HEK293 (cell line): ENCODE data around the gene ONECUT2.
"Not testable (repeated sequence)": the region's sequence is repeated elsewhere in the genome, so short reads cannot be mapped to it uniquely, and the experiment has no call there.

Experiments
- CTCF ChIA-PET: fragments of 350-600 bp; formaldehyde crosslinking; extraction: SDS; loops from one replicate; lab custom pipeline; 2021; ENCODE audit warnings: antibody characterized with exemption; lab: Yijun Ruan, JAX
- POLR2A ChIA-PET: fragments of 300-600 bp; formaldehyde crosslinking; extraction: SDS; loops from one replicate; lab custom pipeline; 2020; ENCODE audit warnings: antibody characterized with exemption, inconsistent platforms; lab: Yijun Ruan, JAX
- H3K27ac ChIP-seq: fragments of 200-500 bp; sonication (Bioruptor generic); 2 replicates; pipeline ENCODE4 v1.5.1; 2014; ENCODE audit warnings: low read depth, low read length, control low read depth, inconsistent platforms; ENCODE audit errors: extremely low read depth
- H3K36me3 ChIP-seq, 2 experiments: fragments of 200-500 bp in 1 of 2; sonication (Bioruptor generic) in 1 of 2; 1 replicate in 1 of 2; 2 replicates in 1 of 2; pipeline ENCODE4 v1.5.1; 2014 to 2017; ENCODE audit warnings: inconsistent platforms in 2 of 2, low read length in 2 of 2; ENCODE audit not compliant: control insufficient read depth in 2 of 2, insufficient read depth in 1 of 2
- H3K4me1 ChIP-seq: fragments of 200-500 bp; sonication (Bioruptor generic); 2 replicates; pipeline ENCODE4 v1.5.1; 2014; ENCODE audit warnings: mild to moderate bottlenecking, low read length, inconsistent platforms; ENCODE audit not compliant: control insufficient read depth, insufficient read depth
- H3K4me3 ChIP-seq: 2 replicates; pipeline ENCODE4 v1.5.1; 2011; ENCODE audit warnings: low read depth, mild to moderate bottlenecking, control low read depth, low read length, moderate library complexity
- H3K9me3 ChIP-seq: fragments of 200-500 bp; sonication (Bioruptor generic); 2 replicates; pipeline ENCODE4 v1.5.1; 2014; ENCODE audit warnings: low read depth, low read length, inconsistent platforms; ENCODE audit not compliant: control insufficient read depth, insufficient read depth
- FEZF1 ChIP-seq: fragments of 450-650 bp; formaldehyde crosslinking; IDR thresholded peaks from 2 replicates; pipeline ENCODE4 v1.5.1; 2016; ENCODE audit warnings: missing biosample characterization, missing genetic modification characterization
- KLF8 ChIP-seq: fragments of 450-650 bp; formaldehyde crosslinking; IDR thresholded peaks from 2 replicates; pipeline ENCODE4 v1.5.1; 2016; ENCODE audit warnings: missing biosample characterization, missing genetic modification characterization
- RBAK ChIP-seq: fragments of 450-650 bp; formaldehyde crosslinking; IDR thresholded peaks from 2 replicates; pipeline ENCODE4 v1.5.1; 2016; ENCODE audit warnings: missing biosample characterization, missing genetic modification characterization
- SP3 ChIP-seq: fragments of 450-650 bp; formaldehyde crosslinking; IDR thresholded peaks from 2 replicates; pipeline ENCODE4 v1.5.1; 2016; ENCODE audit warnings: missing biosample characterization, missing genetic modification characterization
- ZBTB21 ChIP-seq: fragments of 450-650 bp; formaldehyde crosslinking; IDR thresholded peaks from 2 replicates; pipeline ENCODE4 v1.5.1; 2017; ENCODE audit warnings: missing biosample characterization, missing genetic modification characterization
- ZFP37 ChIP-seq: fragments of 450-650 bp; formaldehyde crosslinking; IDR thresholded peaks from 2 replicates; pipeline ENCODE4 v1.5.1; 2016; ENCODE audit warnings: missing biosample characterization, missing genetic modification characterization
- ZNF10 ChIP-seq: fragments of 450-650 bp; formaldehyde crosslinking; IDR thresholded peaks from 2 replicates; pipeline ENCODE4 v1.5.1; 2017; ENCODE audit warnings: missing biosample characterization, missing genetic modification characterization
- ZNF146 ChIP-seq: fragments of 450-650 bp; formaldehyde crosslinking; IDR thresholded peaks from 2 replicates; pipeline ENCODE4 v1.5.1; 2016; ENCODE audit warnings: missing biosample characterization, missing genetic modification characterization
- ZNF280D ChIP-seq: fragments of 450-650 bp; formaldehyde crosslinking; IDR thresholded peaks from 2 replicates; pipeline ENCODE4 v1.5.1; 2016; ENCODE audit warnings: missing biosample characterization, missing genetic modification characterization
- ZNF292 ChIP-seq: fragments of 450-650 bp; formaldehyde crosslinking; IDR thresholded peaks from 2 replicates; pipeline ENCODE4 v1.5.1; 2016; ENCODE audit warnings: low read depth, missing biosample characterization, missing genetic modification characterization, borderline replicate concordance
- ZNF335 ChIP-seq: fragments of 450-650 bp; formaldehyde crosslinking; conservative IDR thresholded peaks from 2 replicates; pipeline ENCODE4 v1.5.1; 2016; ENCODE audit warnings: missing biosample characterization, missing genetic modification characterization
- ZNF366 ChIP-seq: fragments of 450-650 bp; formaldehyde crosslinking; conservative IDR thresholded peaks from 2 replicates; pipeline ENCODE4 v1.5.1; 2016; ENCODE audit warnings: missing biosample characterization, missing genetic modification characterization
- ZNF394 ChIP-seq: fragments of 450-650 bp; formaldehyde crosslinking; IDR thresholded peaks from 2 replicates; pipeline ENCODE4 v1.5.1; 2016; ENCODE audit warnings: missing biosample characterization, missing genetic modification characterization, mild to moderate bottlenecking, moderate library complexity, borderline replicate concordance
- ZNF433 ChIP-seq: fragments of 450-650 bp; formaldehyde crosslinking; IDR thresholded peaks from 2 replicates; pipeline ENCODE4 v1.5.1; 2016; ENCODE audit warnings: missing biosample characterization, missing genetic modification characterization, low read depth
- ZNF48 ChIP-seq: fragments of 450-650 bp; formaldehyde crosslinking; IDR thresholded peaks from 2 replicates; pipeline ENCODE4 v1.5.1; 2016; ENCODE audit warnings: missing biosample characterization, missing genetic modification characterization
- ZNF558 ChIP-seq: fragments of 450-650 bp; formaldehyde crosslinking; IDR thresholded peaks from 2 replicates; pipeline ENCODE4 v1.5.1; 2016; ENCODE audit warnings: missing biosample characterization, missing genetic modification characterization
- ZNF629 ChIP-seq: fragments of 450-650 bp; formaldehyde crosslinking; IDR thresholded peaks from 2 replicates; pipeline ENCODE4 v1.5.1; 2017; ENCODE audit warnings: missing biosample characterization, missing genetic modification characterization
- ZNF660 ChIP-seq: fragments of 450-650 bp; IDR thresholded peaks from 2 replicates; pipeline ENCODE4 v1.5.1; 2018; ENCODE audit warnings: missing biosample characterization, mild to moderate bottlenecking, missing genetic modification characterization
- ZNF692 ChIP-seq: fragments of 450-650 bp; formaldehyde crosslinking; IDR thresholded peaks from 2 replicates; pipeline ENCODE4 v1.5.1; 2016; ENCODE audit warnings: missing biosample characterization, missing genetic modification characterization
- ZNF701 ChIP-seq: fragments of 450-650 bp; formaldehyde crosslinking; IDR thresholded peaks from 2 replicates; pipeline ENCODE4 v1.5.1; 2016; ENCODE audit warnings: missing biosample characterization, missing genetic modification characterization
- ZSCAN23 ChIP-seq: fragments of 450-650 bp; formaldehyde crosslinking; IDR thresholded peaks from 2 replicates; pipeline ENCODE4 v1.5.1; 2016; ENCODE audit warnings: missing biosample characterization, missing genetic modification characterization

The ONECUT2 gene

DNA sequence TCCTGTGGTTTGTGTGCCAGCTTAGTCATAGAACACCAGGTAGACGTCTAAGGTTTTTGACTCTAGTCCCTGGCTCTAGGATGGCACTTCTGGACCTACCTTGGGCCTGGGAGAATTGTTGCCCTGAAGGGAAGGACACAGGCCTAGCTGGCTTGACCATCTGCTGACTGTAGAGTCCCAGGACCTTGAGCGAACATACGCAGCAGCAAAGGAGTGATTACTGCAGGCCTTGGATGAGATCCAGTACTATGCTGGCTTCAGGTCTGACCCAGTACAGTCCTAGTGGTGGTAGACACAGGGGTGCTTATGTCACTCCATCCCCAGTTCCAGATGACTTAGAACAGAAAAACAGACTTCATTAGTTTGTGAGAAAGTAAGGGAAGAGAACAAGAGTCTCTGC is 45.1 kb upstream of the ONECUT2 start (continued):
- TF ChIP-seq ZNF433 (tag by site-specific recombination) (no peak), ZNF701 (no peak)

DNA sequence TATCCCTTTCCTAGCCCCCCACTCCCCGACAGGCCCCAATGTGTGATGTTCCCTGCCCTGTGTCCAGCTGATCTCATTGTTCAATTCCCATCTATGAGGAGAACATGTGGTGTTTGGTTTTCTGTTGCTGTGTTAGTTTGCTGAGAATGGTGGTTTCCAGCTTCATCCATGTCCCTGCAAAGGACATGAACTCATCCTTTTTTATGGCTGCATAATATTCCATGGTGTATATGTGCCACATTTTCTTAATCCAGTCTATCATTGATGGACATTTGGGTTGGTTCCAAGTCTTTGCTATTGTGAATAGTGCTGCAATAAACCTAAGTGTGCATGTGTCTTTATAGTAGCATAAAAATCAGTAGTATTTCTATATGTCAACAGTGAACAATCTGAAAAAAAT is 40.4 kb upstream of the ONECUT2 start:
- H3K4me1 ChIP-seq, POLR2A ChIA-PET, H3K9me3 ChIP-seq, H3K27ac ChIP-seq, H3K36me3 ChIP-seq, H3K4me3 ChIP-seq, CTCF ChIA-PET: not testable (repeated sequence)
- peak; percentile 74 for TF ChIP-seq ZNF146 (tag by site-specific recombination)
- TF ChIP-seq ZNF280D = peak; percentile 62; the same call in 1 of the 2 replicates

DNA sequence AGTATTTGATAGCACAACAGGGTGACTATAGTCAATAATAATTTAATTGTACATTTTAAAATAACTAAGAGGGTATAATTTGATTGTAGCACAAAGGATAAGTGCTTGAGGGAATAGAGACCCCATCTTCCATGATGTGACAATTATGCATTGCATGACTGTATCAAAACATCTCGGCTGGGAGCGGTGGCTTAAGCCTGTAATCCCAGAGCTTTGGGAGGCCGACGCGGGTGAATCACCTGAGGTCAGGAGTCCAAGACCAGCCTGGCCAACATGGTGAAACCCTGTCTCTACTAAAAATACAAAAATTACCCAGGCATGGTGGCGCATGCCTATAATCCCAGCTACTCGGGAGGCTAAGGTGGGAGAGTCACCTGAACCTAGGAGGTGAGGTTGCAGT is 38.3 kb upstream of the ONECUT2 start:
- H3K9me3 ChIP-seq, H3K36me3 ChIP-seq, H3K27ac ChIP-seq, CTCF ChIA-PET, H3K4me1 ChIP-seq, H3K4me3 ChIP-seq: not testable (repeated sequence)
- POLR2A ChIA-PET = interaction anchor here (0.7 to 1.5 kb wide), 3 partner anchors 16 to 50 kb away, joined by 4 to 7 read pairs (median 5); partner anchors contain the start of gene ONECUT2

DNA sequence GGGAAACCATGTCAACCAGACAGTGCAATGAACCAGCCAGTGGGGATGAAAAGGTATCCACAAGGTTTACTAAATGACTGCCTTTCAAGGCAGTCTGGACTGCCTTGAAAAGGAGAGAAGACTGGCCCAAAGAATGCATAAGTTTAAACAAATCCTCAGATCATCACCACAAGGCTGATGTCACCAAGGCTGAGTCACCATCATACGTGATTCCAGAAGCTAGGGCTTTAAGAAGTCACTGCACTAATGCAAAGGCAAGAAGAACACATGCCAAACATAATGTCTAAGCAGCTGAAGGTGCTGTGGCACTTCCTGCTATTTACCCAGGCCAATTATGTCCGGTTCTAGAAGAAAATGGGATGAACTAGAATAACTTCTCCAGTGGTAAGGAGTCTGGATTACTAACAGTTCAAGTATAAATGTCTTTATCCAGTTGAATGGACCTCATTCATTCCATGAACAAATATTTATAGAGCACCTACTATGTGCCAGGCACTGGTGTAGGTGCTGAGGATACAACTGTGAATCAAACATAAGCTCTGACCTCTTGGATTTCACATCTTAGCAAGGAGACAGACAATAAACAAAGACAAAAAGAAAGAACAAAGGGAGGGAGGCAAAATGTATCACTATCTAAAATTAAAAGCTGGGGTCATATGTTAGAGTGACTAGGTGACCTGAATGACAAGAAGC is 37.6 kb upstream of the ONECUT2 start:
- 0 out of 2 replicates have a peak, but pooled peaks have one; percentile 15 for TF ChIP-seq KLF8 (tag by site-specific recombination)
- TF ChIP-seq ZNF394 (tag by site-specific recombination) = peak; percentile 19; the same call in 1 of the 2 replicates
- no peak for TF ChIP-seq ZNF48 (tag by site-specific recombination)
- peak; percentile 35; the same call in 1 of the 2 replicates for TF ChIP-seq FEZF1 (tag by site-specific recombination)
- peak; percentile 83 for TF ChIP-seq ZNF366
- peak; percentile 68 for TF ChIP-seq ZNF629
- peak; percentile 42 for TF ChIP-seq ZNF335 (tag by site-specific recombination)
- TF ChIP-seq ZSCAN23 (tag by site-specific recombination) = no peak
- TF ChIP-seq ZNF558 = peak; percentile 63; the same call in 1 of the 2 replicates
- TF ChIP-seq ZNF292 = no peak
- no peak for TF ChIP-seq RBAK (tag by site-specific recombination)
- 0 out of 2 replicates have a peak, but pooled peaks have one; percentile 42 for TF ChIP-seq ZNF660
- peak; percentile 37; the same call in 1 of the 2 replicates for TF ChIP-seq ZBTB21 (tag by site-specific recombination)
- peak; percentile 76 for TF ChIP-seq ZFP37 (tag by site-specific recombination)
- 0 out of 2 replicates have a peak, but pooled peaks have one; percentile 21 for TF ChIP-seq ZNF10 (tag by site-specific recombination)
- peak; percentile 17 for TF ChIP-seq SP3
- peak; percentile 53; the same call in 1 of the 2 replicates for TF ChIP-seq ZNF692
- Histone ChIP-seq H3K4me3 (no peak overlapping the region), H3K9me3 (no peaks in the 10 kb centered on the region; the same call in 1 of the 2 replicates), H3K27ac (no peak overlapping the region), H3K36me3 (no peaks in the 10 kb centered on the region), H3K4me1 (no peaks in the 10 kb centered on the region)
- ChIA-PET POLR2A (interaction anchor here (1.5 kb wide), 1 partner anchor 37 kb away, joined by 4 read pairs; the partner anchor contains the start of gene ONECUT2), CTCF (no interaction called here)
